HG03108 (cell line): ENCODE data around the gene FGD2.

Source experiments
- ATAC-seq: cut with Tn5 transposase; IDR thresholded peaks from one replicate; pipeline ENCODE4 v1.9.1; 2021; ENCODE audit warnings: moderate library complexity; ENCODE audit not compliant: unreplicated experiment

The FGD2 gene

DNA sequence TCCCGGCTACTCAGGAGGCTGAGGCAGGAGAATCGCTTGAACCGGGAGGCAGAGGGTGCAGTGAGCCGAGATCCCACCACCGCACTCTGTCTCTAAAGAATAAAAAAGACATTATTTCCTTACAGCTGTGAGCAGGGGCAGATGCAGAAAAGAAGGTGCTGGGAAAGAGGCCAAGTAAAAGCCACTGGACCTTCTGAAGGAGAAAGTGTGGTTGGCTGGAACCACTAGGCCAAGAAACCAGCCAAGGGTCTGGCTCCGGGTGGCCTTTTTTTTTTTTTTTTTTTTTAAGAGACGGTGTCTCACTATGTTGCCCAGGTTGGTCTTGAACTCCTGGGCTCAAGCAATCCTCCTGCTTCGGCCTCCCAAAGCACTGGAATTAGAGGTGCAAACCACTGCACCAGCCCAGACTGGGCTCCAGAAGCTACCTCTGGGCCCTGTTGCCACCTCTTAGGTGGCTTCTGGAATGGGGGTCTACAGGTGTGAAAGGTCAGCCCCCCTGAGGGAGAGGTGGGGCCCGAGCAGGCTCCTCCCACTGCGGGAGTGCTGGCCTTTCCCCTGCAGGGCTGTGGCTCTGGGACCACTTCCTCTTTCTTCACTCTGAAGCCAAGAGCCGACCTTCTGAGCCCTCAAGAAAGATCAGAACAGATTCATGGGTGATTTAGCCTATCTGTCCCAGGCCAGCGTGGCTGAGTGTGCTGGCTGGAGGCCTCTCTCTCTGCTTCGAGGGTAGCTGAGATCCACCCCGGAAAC is at the start of gene FGD2:
FGD2 (plus strand) TSS at position 595 of the 750 bp plus-strand sequence. CDS start 163 bp downstream, outside the sequence.
- peak; percentile 50 for ATAC-seq

DNA sequence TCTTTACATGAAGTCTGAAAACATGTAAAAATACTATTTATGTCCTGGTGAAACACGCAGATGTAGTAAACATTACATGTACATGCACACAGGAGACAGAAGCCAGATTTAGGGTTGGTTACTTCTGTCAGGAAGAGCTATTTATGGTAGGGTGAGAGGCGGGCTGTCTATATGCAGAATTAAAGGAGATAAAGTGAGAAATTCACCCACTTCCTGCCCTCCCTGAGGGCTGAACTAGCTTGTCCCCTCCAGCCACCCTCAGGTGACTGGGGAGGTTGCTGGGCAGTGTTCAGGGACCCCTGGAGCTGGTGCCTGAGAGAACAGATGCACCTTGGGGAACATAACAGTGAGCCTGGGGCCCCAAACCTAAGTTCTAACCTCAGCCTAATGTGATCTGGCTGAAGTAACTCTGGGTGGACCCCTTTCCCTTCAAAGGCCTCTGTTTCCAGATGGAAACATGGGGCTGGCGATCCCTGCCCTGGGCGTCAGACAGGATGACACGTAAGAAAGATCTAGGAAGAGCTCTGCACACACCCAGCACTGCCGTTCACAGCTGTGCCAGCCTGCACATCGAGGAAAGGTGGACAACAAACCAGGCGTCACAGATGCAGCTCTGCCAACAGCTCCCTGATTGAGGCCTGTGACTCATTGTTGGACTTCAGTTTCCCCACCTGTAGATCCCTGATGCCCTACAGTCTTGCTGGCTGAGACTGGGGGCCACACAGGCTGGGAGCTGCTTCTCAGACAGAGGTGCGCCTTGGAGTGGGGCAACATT is 49.6 kb upstream of the FGD2 start:
- ATAC-seq: no peak

DNA sequence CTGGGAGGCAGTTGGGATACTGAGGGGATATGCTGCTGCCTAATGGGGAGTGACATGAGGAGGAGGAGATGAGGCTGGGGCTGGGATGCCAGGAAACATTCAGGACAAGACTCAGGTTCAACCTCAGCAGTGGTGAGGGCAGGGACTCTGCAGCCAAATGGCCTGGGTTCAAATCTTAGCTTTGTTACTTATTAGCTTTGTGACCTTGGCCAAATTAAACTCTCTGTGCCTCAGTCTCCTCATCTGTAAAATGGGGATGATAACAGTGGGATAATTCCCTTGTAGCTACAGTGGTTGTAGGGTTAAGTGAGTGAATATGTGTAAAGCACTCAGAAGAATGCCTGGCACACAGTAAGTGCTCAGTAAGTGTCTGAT is 49.0 kb upstream of the FGD2 start:
- ATAC-seq: no peak

DNA sequence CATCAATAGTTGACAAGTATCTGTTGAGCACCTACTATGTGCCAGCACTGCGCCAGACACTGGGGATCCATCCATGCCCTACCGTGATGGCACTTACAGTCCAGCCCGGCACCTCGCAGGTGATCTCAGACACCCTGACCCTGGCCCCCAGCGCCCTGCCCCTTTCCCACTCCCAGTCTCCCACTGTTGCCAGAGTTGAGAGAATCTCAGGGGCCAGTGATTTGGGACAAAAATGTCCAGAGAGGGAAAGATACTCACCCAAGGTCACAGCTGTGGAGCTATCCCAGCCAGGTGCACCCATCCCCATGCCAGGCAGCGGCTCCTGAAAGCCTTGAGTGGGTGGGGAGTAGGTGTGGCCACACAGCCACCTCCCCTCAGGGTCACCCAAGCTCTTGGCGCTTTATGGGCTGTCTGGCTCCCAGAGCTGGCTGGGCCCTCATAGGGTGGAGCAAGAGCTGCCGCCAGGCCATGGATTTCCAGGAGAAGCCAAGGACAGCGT is 47.6 kb upstream of the FGD2 start:
- no peak for ATAC-seq

GRCh38 chr6:36958775-36959554 is 46.5 kb upstream of the FGD2 start:
- ATAC-seq: no peak

DNA sequence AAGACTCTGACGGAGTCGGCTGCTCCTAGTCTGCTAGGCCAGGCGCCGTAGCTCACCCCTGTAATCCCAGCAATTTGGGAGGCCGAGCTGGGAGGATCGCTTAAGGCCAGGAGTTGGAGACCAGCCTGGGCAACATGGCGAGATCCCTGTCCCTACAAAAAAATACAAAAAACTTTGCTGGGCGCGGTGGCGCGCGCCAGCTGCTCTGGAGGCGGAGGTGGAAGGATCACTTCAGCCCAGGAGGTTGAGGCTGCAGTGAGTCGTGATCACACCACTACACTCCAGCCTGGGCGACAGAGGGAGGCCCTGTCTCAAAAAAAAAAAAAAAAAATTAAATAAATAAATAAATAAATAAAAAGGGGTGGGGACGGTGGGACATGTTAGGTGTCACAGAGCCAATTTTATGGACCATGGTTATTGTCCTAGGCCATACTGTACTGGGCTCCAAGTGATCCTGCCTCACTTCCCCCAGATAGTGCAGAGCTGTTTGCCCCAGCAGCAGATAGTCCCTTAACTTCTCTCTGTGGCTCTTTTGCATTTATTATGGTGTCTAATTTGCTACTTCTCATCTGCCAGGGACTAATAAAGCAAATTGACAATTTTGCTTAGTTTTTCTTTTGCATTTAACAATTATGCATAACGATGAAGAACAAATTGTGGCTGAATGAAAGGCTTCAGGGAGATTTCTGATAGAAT is 45.8 kb upstream of the FGD2 start:
- no peak for ATAC-seq

DNA sequence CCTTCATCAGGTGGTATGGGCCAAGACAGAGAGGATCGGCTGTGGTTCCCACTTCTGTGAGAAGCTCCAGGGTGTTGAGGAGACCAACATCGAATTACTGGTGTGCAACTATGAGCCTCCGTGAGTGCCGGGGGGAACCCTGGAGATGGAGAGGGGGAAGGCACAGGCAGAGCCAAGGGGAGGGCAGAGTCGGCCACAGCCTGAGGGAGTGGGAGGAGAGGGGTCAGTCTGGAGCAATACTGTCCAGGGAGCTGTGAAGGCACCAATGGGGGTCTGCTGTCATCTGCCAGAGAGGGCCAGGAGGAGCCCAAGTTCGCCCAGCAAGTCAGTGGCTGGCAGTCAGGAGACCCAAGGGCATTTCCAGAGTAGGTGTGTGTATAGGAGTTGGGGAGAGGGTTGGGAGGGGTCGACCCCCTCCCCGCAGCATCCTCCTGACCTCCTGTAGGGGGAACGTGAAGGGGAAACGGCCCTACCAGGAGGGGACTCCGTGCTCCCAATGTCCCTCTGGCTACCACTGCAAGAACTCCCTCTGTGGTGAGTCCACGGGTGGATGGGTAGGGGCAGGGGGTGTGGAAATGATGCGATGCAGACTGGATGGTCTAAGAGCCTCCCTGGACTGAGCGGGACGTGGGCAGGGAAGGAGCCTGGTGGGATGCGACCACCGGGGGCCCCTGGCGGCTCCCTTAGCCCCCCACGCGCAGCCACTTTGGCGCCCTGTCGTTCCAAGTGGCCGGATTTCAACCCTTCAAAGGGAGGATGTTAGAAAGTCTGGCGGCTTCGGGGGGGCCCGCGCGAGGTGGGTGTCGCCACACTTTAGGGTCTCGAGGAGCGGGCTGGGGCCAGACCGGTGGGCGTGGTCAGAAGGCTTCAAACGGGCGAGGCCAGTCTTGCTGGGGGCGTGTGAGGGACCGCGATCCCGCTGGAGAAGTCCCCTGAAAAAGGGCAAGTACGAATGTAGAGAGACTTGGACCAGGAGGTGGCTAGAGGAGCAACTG is 43.7 kb upstream of the FGD2 start:
- ATAC-seq: no peak

- no peak for ATAC-seq
Measured at GRCh38 chr6:36962874-36963273, 42.6 kb upstream of the FGD2 start.

- ATAC-seq: no peak
Measured at GRCh38 chr6:36963451-36964290, 41.8 kb upstream of the FGD2 start.

DNA sequence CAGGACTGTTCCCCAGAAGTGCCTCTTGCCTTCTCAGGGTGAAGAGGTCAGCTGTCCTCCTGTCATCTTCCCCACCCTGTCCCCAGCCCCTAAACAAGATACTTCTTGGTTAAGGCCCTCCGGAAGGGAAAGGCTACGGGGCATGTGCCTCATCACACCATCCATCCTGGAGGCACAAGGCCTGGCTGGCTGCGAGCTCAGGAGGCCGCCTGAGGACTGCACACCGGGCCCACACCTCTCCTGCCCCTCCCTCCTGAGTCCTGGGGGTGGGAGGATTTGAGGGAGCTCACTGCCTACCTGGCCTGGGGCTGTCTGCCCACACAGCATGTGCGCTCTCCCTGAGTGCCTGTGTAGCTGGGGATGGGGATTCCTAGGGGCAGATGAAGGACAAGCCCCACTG is 41.1 kb upstream of the FGD2 start:
- no peak for ATAC-seq

DNA sequence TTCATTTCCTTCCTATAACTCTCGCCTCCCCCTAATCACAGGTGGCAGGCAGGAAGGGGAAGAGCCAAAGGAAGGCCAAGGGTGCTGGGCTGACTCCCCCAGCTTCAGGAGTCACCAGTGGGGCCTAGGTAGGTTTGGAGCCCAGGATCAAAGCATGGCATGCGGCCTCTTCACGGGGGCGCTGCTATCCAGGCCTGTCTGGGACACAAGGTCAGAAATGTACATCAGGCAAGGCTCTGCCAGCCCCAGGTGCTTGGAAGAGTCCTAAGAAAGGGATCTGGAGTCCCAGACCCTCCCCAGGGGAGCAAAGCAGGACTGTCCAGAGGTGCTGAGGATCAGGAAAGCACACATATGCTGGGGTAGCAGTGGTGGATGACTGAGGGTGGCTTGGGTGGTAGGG is 40.5 kb upstream of the FGD2 start:
- ATAC-seq: no peak

GRCh38 chr6:36967301-36967700 is 38.2 kb upstream of the FGD2 start:
- ATAC-seq: no peak

GRCh38 chr6:36967757-36968156 is 37.7 kb upstream of the FGD2 start:
- no peak for ATAC-seq

GRCh38 chr6:36968266-36968977 is 37.0 kb upstream of the FGD2 start:
- ATAC-seq: no peak

DNA sequence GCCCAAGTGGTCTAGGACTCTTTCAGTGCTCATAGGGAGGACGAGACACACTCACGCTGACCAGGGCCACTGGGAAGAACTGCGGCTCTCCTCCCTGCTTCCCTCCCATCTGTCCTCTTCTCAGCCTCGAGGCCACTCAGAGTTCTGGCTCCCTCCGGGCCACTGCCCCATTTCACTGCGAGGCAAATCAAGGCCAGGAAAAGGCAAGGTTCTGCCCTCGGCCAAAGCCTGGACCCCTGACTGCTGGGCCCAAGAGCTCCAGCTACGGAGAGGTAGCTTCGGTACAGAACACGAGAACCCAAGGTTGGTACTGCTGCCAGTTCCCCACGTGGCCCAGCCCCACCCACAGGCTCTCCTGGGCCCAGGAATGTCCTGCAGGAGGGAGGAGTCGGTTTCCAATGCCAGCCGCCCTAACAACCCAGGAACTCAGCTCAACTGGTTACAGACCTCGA is 36.2 kb upstream of the FGD2 start:
- no peak for ATAC-seq

- ATAC-seq: no peak
Measured at GRCh38 chr6:36969988-36970891, 35.2 kb upstream of the FGD2 start.
